Measurements from ENCODE around the gene PUSL1.

The PUSL1 gene

DNA sequence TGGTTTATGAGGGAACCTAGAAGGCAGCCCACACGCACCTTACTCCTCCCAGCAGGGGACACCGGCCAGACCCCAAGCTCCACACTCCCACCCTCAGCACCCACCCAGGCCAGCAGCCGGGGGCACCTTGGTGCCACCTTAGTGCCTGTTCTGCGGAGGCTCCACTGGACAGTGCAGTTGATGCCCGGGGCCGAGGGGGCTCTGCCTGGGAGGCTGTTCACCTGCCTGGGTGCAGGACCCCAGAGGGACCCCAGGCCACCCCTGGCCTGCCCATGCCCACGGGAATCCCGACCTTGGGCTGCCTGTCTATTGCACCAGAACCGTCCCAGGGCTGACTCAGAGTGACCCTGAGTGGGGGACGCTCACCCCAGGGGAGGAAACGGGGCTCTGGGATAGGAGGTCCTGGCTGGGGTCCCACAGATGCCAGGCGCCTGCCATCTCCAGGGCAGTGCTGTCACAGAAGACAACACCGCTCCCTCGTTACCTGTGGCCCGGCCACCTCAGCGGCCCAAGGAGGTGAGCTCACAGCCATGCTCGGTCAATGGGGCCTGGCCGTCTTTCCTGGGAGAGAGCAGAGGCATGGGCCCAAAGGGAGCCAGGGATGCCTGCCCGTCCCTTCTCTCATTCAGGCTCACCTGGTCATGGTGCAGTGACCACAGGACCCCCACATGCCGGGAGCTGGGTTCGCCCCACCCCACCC, 27.5 kb upstream of the PUSL1 start:
- DNase-seq = no peak

DNA sequence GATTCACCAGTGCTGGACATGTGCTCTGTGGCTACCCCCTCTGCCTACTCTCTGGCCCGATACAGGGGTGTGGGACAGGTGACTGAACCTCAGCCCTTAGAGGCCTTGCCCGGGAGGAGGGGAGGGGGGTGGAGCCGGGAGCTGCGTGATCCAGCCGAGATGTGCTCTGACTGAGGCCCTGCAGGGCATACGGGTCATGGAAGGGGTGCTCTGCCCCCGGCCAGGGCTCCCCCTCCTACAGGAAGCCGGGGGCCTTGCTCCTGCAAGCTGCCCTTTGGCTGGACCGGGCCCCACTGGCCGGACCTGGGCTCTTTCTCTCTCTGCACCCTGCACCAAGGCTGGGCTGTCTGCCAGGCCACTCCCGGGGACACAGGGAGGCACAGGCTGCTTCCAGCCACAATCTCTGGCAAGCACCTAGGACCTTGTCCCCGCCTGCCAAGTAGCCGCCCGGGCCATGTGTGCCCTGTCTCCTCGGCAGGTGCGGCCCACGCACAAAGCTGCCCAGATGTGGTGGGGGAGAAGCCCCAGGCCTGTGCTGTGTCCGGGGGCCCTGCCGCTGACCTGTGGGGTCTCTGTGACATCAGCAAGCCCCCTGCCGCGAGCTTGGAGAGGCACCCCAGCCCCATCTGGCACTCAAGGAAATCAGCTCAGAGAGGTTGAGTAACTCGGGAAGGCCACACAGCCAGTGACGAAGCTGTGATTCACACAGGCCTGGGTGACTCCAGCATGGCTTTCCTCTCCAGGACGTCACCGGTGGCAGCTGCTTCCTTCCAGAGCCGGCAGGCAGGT, 26.7 kb upstream of the PUSL1 start:
- DNase-seq = peak; percentile 46 to 73

DNA sequence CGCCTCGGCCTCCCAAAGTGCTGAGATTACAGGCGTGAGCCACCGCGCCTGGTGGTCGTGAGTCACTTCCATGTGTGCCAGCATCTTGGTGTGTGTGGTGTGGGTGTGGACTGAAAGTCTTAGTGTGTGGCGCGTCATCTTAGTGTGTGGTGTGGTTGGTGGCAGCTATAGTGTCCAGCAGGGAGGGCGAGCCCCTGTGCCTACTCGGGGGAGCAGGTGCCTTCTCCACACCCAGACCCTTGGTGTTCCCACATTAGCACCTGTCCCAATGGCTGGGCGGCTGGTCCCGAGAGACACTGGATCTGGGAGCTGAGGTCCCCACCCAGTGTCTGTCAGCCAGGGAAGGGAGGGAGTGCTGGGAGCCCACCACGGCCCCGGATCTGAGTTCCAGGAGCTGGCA, 25.4 kb upstream of the PUSL1 start:
- DNase-seq = no peak

DNA sequence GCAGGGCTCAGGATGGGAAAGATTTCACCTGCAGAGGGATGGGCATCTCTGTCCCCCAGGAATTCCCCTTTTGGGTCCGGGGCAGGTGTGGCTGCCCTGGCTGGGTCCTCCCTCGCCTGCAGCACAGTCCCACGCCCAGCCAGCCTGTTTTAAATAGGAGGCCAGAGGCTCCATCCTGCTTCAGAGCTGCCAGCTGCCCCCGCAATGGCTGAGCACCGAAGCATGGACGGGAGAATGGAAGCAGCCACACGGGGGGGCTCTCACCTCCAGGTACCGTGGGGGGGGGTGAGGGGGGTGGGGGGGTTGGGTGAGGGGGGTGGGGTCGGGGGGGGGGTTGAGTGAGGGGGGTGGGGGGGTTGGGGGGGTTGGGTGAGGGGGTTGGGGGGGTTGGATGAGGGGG, 24.6 kb upstream of the PUSL1 start:
- DNase-seq = peak in 1 of 2 experiments; percentile 45

DNA sequence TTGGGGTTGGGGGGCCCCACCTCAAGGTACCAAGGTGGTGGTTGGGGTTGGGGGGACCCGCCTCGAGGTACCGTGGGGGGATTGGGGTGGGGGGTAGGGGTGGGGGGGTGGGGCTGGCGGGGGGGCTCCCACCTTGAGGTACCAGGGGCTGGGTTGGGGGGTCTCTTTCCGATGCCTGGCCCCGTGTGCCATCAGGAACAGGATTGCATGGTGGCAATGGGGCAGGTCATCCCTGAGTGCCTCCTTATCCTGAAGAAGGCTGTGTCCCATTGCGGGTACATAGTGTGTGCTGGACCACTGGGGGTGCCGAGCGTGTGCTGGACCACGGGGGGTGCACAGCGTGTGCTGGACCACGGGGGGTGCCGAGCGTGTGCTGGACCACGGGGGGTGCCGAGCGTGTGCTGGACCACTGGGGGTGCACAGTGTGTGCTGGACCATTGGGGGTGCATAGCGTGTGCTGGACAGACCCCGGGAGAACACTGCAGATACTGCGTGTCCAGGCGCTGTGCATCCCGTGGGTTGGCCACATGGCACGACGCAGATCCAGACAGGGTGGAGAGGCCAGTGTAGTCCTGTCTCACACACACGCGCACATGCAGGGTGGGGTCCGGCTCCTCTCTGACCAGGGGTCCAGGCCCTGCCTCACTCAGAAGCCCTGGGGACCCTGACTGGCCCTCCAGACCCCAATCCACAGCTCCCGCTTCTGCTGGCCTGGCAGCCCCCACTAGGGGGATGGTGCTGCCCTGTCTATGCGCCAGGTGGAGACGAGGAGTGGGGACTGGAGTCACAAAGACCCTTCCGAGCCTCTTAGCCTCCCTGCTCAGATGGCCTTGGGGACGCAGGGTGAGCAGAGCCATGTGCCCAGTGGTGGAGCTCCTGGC, 23.9 kb upstream of the PUSL1 start:
- no peak for DNase-seq

DNA sequence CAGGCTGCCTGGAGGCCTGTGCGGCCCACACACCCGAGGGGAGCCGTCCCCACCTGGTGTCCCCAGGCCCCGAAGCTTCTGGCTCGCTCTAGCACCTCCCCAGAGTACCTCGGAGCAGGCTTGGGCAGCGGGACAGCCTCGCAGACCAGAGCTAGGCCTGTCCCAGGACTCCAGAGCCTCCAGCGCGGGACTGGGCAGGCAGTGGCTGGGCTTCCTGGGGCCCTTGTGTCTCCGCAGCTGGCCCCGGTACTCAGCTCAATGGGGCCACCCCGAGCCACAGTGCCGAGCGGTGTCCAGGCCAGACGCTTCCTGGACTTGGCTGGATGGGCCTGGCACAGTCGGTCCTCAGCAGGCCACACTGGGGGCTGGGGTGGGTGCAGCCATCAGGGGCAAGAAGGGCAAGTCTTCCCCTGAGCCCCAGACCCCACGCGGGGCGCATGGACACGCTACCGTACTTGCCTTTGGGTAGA, 23.3 kb upstream of the PUSL1 start:
- no peak for DNase-seq

DNA sequence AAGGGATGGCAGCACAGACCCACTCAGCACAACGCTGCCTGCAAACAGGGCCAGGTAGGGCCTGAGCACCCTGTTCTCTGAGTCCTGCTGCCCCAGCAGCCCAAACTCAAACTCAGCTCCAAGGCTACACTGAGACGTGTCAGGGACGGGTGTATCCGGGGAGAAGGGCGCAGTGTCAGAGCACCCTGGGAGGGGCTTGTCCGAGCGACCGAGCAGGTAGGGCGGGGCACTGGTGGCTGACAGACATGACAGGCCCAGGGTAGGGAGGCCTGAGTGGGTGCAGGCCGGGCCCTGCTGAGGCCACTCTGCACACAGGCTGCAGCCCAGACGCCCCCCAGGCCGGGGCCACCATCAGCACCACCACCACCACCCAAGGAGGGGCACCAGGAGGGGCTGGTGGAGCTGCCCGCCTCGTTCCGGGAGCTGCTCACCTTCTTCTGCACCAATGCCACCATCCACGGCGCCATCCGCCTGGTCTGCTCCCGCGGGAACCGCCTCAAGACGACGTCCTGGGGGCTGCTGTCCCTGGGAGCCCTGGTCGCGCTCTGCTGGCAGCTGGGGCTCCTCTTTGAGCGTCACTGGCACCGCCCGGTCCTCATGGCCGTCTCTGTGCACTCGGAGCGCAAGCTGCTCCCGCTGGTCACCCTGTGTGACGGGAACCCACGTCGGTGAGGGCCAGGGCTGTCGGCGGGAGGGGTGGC, 22.6 kb upstream of the PUSL1 start:
- DNase-seq = no peak

DNA sequence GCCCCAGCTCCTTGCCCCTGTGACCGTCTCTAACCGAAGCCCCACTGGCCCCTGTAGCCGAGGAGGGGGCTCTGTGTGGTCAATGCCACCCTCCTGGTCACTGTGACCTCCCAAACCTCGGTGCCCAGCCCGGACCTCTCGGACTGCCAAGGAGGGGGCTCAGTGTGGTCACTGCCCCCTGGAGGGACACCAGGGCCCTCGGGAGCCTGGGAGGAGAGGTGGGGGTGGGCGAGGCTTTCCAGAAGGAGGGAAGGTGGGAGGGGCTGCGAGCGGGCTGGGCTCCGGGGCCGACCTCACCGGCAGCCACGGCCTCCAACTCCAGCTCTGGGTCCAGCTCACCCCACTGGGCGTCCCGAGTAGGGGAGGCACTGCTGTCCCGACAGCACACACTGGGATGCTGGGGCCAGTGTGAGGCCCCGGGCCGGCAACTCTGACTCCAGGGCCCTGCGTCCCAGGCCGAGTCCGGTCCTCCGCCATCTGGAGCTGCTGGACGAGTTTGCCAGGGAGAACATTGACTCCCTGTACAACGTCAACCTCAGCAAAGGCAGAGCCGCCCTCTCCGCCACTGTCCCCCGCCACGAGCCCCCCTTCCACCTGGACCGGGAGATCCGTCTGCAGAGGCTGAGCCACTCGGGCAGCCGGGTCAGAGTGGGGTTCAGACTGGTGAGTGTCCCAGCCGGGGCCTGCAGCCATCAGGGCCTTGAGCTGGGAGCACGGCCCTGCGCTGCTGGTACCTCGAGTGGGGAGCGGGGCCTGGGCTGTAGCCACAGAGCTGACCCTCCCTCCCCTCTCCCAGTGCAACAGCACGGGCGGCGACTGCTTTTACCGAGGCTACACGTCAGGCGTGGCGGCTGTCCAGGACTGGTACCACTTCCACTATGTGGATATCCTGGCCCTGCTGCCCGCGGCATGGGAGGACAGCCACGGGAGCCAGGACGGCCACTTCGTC, 21.8 kb upstream of the PUSL1 start:
- no peak for DNase-seq

DNA sequence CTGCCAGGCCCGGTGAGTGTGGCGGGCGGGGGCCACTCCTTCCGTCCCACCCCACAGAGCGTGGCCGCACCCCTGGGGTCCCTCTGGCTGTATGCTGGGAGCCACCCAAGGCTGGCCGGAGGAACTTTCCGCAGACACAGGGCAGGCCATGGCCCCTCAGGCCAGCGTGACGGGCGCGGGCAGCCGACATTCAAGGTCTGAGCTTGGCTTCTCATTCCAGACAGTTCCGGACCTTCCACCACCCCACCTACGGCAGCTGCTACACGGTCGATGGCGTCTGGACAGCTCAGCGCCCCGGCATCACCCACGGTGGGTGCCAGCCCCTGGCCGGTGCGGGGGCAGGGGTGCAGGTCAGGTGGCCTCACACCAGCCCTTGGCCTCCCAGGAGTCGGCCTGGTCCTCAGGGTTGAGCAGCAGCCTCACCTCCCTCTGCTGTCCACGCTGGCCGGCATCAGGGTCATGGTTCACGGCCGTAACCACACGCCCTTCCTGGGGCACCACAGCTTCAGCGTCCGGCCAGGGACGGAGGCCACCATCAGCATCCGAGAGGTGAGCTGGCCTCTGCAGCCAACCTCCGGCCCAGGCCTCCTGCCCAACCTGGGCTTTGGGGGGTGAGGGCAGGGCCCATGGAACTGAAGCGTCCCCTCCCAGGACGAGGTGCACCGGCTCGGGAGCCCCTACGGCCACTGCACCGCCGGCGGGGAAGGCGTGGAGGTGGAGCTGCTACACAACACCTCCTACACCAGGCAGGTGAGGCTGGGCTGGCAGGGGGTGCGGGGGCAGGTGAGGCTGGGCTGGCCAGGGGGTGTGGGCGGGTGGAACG, 20.9 kb upstream of the PUSL1 start:
- DNase-seq = no peak

DNA sequence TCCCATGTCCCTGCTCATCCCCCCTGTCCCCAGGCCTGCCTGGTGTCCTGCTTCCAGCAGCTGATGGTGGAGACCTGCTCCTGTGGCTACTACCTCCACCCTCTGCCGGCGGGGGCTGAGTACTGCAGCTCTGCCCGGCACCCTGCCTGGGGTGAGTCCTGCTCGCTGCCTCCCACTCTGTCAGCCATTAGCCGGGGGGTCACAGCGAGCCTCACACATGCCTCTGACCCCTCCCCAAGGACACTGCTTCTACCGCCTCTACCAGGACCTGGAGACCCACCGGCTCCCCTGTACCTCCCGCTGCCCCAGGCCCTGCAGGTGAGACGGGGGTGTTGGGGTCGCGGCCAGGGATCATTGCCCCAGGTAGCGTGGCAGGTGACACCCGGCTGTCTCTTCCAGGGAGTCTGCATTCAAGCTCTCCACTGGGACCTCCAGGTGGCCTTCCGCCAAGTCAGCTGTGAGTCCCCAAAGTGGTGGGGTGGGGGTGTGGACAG, 18.1 kb upstream of the PUSL1 start:
- peak in 1 of 2 experiments; percentile 45 for DNase-seq

DNA sequence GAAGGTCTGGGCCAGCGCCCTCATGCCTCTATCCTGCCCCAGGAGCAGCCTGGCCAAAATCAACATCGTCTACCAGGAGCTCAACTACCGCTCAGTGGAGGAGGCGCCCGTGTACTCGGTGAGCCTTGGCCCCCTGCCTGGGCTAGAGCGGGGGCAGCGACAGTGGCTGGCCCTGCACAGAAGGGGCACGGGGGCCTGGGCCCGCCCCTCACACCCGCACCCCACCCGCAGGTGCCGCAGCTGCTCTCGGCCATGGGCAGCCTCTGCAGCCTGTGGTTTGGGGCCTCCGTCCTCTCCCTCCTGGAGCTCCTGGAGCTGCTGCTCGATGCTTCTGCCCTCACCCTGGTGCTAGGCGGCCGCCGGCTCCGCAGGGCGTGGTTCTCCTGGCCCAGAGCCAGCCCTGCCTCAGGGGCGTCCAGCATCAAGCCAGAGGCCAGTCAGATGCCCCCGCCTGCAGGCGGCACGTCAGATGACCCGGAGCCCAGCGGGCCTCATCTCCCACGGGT, 17.3 kb upstream of the PUSL1 start:
- DNase-seq = peak; percentile 23 to 40

DNA sequence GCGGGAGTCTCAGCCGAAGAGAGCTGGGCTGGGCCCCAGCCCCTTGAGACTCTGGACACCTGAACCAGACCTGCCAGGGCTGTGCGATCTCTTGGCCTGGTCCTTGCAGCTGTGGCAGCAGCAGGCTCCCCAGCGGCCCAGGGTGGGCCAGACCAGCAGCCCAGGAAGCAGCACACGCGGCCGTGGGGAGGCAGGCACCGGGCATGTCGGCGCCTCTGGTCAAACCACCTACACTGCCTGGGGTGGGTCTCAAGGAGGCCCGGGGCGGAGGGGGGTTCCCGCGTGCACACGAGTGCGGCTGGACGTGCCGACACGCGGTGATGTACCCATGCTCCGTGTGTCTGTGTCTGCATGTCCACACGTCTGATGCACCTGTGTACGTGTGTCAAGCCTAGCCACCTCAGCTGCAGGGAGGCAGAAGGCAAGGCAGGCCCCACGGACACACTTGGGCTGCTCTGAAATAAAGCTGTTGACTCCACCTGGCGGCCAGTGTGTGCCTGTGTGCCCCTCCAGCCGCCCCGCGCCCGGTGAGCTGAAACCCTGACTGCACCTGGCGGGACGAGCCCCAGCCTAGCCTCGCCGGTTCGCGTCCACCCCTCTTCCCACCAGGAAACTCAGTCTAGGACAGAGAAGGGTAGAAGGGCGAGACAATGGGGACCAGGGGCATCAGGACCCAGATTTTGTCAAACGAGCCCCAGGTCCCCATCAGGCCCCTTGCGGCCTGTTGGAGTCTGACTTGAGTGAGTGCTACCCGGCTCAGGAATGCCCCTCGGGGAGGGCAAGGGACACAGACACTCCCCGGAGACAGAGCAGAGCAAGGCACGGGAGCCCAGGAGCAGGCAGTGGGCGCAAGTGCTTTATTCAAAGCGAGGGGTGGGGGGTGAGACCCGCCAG, 16.6 kb upstream of the PUSL1 start:
- peak; percentile 72 to 86 for DNase-seq

DNA sequence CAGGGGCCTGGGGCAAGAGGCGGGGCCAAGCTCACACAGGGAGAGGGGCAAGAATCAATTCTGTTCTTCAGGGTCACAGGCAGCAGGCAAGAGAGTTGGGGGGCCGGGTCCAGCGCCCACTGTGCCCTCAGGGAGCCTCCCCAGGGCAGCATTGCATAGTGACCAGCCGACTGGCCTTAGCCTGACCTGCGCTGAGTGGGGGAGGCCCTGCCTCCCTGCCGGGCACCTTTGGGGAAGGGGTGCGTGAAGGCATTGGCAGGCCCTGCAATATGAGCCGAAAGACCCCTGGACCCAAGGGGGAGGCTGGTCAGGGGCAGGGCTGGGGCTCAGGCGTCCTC, 16.0 kb upstream of the PUSL1 start:
- DNase-seq = no peak

DNA sequence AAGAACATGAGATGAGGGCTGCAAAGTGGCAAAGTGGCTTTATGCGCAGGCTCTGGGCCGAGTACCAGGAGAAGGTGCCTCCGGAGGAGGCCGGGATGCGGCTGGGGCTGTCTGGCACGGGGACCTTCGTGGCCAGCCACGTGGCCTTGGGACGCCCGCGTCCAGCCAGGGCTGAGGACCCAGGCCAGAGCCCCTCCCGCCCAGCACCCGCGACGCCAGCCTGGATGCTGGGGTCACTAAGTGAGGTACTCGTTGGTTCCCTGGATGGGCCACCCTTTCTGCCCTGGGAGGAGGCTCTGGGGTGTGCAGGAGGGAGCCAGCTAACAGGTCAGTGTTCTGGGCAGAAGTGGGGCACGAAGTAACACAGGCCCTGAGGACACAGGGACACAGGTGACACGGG, 15.5 kb upstream of the PUSL1 start:
- DNase-seq = no peak

DNA sequence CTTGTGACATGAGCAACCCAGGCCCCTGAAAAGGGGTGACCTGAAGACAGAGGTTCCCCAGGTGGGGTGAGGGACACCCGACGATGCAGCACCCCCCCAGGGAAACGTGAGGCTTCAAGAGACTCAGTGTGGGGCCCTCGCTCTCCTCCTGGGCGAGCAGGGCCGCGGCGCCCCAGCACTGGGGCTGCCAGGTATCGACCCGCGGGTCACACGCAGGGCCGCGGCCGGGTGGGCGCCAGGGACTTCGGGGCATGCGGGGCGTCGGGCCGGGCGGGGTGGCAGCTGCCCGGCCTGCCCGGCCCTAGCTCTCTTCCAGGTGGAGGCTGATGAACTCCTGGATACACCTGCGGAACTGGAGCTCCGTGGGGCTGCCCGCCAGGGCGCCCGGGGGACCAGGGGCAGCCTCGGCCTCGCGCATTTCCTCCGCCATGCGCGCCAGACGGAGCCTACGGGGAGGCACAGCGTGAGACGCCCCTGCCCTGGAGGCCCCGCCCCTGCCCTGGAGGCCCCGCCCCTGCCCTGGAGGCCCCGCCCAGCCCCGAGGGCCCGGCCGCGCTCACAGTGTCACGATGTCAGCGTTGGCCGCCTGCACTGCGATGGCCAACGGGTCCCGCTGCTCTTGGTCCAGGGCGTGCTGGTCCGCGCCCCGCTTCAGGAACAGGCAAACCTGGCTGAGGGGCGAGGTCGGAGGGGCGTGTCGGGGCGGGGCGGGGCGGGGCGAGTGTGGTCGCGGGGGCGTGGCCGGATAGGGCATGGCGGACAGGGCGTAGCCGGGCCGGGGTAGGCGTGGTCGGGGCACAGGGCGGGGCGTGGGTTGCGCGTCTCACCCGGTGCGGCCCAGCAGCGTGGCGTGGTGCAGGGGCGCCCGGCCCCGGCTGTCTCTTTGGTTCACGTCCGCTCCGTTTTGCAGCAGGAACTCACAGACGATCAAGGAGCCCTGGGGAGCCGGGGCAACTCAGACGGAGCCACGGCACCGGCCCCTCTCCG, 14.8 kb upstream of the PUSL1 start:
- DNase-seq = no peak

DNA sequence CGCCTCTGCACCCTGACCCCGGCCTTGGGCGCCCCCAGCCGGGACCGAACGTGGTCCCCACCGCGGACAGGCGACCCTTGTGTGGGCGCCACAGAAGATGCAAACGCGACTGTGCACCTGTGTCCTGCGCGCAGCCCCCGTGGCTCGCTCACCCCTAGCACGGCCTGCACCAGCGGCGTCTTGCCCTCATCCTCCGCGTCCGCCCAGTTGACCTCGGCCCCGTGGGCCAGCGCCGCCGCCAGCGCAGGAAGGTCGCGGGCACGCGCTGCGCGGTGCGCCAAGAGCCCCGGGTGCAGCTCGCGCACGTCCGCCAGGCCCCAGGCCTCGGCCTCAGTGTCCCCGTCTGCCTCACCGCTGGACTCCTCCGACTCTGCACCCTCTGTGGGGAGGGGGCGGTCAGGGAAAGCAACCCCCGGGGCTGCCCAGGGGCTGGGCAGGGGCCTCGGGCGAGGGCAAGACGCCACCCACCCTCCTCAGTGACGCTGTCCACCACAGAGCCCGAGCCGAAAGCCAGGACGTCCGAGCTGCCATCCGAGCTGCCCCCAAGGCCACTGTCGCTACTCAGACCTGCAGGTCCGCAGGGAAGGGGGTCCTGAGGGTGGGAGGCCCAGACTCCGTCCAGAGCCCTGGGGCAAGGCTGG, 14.0 kb upstream of the PUSL1 start:
- DNase-seq = no peak

DNA sequence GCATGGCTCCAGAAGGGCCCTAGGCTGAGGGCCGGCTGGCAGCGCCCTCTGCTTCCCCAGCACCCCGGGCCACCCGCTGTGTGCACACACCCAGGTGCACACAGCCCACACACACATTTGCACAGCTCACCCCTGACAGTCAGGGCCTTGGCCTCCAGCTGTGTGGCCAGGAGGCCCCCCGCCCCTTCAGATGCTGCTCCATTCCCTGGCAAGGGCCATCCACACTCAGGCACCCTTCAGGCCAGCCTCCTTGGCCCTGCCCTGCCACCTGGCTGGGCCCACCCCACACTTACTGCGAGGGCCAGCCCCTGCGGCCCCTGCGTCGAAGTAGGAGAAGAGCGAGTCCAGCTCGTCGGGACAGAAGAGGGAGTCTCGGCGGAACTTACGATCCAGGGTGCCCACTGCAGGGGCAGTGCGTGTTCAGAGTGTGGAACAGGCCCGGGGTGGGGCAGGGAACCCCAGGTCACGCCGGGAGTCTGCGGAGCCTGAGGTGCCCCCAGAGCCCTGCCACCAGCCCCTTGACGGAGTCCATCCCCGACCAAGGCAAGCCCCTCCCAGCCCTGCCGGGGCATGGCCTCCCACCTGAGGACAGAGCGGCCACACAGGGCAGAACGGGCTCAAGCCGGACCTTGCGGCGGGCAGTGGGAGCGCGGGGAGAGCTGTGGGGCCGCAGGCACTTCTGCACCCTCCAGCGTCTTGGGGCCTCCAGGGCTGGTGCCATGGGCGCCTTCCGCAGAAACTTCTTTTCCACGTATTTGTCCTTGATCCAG, 13.1 kb upstream of the PUSL1 start:
- no peak for DNase-seq

All from SHP77 (cell line).